GM19468 (cell line): ENCODE data around the gene CDC42EP4.
A peak's percentile ranks its signal among the peaks of the same experiment; 100 is the strongest.

Experiments
- ATAC-seq: cut with Tn5 transposase; IDR thresholded peaks from one replicate; pipeline ENCODE4 v1.9.1; 2021; ENCODE audit warnings: mild to moderate bottlenecking, moderate library complexity, moderate number of reproducible peaks; ENCODE audit not compliant: unreplicated experiment; ENCODE audit errors: extremely low read depth

The CDC42EP4 gene

DNA sequence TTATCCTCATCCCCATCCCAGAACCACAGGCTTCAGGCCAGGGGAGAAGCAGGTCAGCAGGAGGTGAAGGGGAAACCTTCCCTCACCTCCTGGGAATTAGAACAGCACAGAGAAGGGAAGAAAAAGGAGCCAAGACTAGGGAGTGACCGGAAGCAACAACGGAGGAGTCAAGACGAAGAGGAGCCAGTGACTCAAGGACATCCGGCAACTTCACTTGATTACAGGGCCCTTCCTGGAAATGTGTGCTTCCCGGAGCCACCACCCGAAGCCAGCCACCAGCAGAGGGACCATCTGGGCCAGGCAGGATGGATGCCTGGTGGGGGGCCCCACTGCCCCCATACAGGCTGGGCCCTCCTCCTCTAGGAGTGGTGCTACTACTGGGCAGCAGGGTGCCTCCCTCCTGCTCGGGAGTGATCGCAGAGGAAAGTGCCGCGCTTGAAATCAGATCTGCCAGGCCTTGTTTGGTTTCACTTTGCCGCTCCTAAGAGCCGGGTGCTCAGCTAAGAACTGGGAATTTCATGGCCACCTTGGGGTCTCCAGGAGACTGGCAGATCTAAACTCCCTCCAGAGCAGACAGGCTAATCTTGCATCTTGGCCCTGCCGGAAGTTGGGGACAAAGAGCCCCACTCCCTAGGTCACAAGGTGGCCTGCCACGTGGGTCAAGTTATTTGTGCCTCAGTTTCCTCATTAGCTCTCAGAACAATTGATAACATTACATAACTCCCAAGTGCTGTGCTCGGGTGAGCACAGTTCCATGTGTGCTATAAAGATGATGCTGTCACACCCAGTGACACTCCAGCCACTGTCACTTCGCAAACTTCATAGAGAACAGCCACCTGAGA lies 6.6 kb downstream of the CDC42EP4 start:
- ATAC-seq: no peak

DNA sequence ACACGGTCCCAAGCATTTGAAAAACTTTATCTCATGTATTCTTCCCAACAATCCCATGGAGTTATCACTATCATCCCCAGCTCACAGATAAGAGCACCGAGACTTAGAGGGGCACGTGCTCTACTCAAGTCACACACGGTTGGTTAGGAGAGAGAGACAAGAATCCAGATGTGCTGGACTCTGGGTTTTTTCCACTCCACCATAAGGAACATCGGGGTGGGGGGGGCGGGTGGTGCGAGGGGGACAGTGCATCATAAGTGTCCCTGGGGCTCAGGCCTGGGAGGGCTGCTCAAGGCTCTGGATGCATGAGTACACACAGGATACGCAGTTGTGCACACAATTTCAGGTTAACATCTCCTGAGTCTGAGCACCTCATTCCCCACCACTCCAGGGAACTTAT lies 7.4 kb downstream of the CDC42EP4 start:
- no peak for ATAC-seq

GRCh38 chr17:73302189-73302588 lies 9.6 kb downstream of the CDC42EP4 start:
- ATAC-seq: no peak

- no peak for ATAC-seq
Observed at GRCh38 chr17:73301369-73301768, 10.4 kb downstream of the CDC42EP4 start.

DNA sequence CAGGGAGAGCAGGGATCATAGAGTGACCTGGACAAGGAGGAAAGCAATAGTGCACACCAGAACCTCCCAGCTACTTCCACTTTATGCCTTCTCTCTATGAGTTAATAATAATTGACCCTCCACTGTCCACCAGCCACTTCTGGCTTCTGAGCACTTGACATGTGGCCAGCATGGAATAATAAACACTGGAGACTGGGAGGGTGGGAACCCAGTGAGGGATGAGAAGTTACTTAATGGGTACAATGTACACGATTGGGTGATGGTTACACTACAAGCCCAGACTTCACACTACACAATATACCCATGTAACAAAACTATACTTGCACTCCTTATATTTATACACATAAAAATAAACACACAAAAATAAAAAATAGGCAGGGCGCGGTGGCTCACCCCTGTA lies 11.4 kb downstream of the CDC42EP4 start:
- no peak for ATAC-seq

DNA sequence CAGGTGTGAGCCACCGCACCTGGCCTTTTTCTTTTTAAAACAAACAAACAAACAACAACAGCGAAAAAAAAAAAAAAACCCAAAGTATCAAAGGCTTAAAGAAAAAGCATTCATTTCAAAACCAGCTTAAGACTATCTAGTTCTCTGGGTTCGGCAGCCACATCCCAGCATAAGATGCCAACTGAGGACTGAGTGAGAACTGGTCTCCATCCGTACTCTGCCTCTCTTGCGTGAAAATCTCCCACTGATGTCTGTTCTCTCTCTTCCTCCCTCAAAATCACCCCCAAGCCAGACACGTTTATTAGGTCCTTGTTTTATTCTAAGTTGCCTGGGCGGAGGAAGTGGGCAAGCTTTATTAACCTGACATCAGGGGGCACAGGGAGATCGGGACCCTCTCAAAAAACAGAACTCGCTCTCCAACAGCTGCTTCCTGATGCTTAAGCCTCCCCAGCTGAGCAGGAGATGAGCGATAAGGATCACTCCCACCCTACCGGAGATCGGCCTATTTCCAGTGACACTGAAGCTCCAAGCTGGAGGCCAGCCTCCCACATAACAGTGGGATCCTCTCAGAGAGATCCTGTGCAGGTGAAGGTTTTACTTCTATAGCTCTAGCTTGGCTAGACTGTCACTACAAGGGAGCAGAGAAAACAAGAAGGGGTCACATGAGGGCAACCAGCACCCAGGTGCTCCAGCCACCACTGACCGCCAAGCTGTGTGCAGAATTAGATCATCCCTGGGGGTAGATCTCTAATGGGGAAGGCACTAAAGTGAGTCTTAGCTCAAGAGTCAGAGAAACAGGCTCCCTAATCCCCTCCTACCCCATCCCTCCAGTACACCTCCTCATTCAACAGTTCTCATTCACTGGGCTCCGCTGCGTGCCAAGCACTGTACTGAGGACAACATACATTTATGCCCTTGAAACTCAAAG lies 13.6 kb downstream of the CDC42EP4 start:
- ATAC-seq: peak; percentile 52

DNA sequence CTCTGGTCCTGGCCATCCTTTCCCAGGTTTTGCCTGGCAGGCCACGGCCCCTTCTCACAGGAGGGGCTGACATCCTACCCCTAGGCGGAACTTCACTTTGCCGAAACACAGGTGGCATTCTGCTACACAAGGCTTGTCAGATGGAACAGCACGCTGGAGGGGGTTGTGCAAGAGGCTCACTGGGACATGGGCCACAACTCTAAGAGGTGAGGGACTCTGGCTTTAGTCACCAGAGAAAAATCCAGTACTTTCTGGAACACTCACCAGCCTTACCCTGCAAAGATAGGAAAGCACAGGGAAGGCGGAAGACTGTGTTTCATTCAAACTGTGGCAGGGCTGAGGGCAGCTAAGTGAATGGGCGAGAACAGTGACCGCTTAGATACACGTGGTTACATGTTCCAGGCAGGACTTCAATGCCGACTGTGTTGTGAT lies 18.3 kb downstream of the CDC42EP4 start:
- ATAC-seq: no peak

DNA sequence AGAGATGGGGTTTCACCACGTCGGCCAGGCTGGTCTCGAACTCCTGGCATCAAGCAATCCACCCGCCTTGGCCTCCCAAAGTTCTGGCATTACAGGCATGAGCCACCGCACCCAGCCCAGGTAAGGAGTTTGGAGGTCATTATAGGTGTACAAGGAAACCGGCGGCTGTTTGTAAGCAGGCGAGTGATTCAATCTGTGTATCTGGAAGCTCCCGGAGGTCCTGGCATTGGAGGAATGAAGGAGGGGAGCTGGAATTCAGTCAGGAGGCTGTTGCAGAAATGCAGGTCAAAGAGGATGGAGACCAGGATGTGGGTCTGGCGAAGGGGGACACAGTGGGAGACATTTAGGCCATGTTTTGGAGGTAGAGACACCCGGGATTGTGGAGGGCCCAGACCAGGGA lies 18.8 kb downstream of the CDC42EP4 start:
- ATAC-seq: no peak

DNA sequence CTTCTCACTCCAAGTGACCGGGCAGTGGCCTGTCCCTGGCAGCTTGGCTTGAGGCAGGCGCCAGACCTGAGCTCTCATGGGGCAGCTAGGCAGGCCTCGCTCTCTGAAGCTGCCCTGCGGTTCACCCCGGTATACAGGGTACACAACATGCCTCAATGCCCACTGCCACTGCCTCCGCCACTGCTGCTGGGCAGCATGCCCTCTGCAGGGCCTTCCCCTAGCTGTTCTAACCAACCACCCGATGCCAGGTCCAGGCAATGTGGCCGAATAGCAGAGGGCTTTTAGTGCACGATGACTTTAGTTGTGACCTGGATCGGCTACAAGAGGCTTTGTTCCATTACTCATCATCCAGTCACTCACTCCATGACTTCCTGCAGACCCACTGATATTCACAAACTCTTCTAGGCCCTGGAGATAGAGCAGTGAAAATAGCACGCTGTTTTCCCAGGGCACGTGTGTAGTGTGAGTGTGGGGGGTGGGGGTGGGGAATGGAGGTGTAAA lies 19.7 kb downstream of the CDC42EP4 start:
- ATAC-seq: no peak

GRCh38 chr17:73291260-73291801 lies 20.5 kb downstream of the CDC42EP4 start:
- ATAC-seq: peak; percentile 41

DNA sequence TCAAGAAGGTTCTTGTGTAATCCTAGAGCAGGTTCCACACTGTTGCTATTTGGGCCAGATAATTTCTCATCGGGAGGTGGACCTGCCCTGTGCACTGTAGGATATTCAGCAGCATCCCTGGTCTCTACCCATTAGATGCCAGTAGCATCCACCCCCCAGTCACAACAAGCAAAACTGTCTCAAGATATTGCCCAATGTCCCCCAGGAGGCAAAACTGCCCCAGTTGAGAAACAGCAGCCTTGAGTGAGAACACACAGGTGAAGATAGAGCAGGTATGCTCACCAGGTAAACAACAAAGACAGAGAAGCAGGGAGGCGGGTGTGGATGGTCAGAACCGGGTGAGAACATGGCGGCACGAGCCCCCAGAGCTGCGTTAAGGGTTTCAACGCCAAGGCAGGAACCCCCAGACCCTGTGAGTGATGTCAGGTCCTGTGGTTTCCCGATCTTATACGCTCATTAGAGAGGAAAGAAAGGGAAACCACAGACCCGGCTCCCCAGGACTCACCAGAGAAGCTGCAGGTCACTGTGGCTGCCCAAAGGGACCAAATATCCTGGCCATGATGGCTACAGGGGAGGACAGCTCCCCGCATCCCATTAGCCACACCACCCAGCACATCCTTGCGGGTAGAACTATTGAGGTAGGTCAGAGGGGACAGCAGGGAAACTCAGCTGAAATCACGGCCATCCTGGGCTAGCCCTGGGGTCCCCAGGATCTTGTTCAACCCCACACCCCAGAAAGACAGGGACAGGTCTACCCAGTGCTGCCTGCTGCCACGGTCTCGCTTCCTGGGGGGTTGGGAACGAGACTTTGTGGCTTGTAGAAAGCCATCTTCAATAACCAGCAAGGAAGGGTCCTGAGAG lies 21.2 kb downstream of the CDC42EP4 start:
- peak; percentile 12 for ATAC-seq

- no peak for ATAC-seq
Observed at GRCh38 chr17:73289549-73290254, 22.1 kb downstream of the CDC42EP4 start.

GRCh38 chr17:73288534-73289302 lies 23.1 kb downstream of the CDC42EP4 start:
- ATAC-seq: no peak

DNA sequence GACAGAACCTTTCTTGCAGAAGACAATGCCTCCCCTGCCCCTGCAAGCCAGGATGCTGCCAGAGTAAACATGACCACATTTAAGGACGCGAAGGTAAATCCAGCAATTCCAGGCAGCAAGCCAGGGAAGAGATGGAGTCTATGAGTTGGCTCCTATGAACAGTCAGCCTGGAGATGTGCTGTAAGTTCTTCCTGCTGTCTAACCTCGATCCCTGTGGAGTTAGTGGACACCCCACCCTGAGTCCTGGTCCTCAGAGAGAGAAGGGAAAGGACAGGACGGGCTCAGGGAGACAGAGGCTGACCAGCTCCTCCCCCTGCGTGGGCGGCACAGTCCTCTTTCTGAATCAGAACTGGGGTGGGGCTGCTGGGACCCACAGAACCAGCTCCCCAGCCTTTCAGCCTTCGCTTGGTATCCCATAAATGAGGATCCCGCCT lies 24.9 kb downstream of the CDC42EP4 start:
- no peak for ATAC-seq

GRCh38 chr17:73285916-73286862 lies 25.6 kb downstream of the CDC42EP4 start:
- ATAC-seq: no peak

GRCh38 chr17:73285603-73285908 lies 26.2 kb downstream of the CDC42EP4 start:
- ATAC-seq: no peak

GRCh38 chr17:73284906-73285602 lies 26.7 kb downstream of the CDC42EP4 start:
- no peak for ATAC-seq
